Central memory CD8-positive, alpha-beta T cell (primary cell): Measurements from ENCODE around the gene CHD5.
"Not testable (repeated sequence)": the region's sequence is repeated elsewhere in the genome, so short reads cannot be mapped to it uniquely, and the experiment has no call there.

Experiments used
- ATAC-seq: fragments of 150-1000 bp; cut with Tn5 transposase; replicated peaks from 2 replicates; pipeline ENCODE4 v1.10.0; 2022; ENCODE audit warnings: mild to moderate bottlenecking, moderate FRiP score, moderate number of reproducible peaks; ENCODE audit not compliant: poor library complexity, severe bottlenecking; ENCODE audit errors: extremely low read depth
- DNase-seq, 2 donors: peaks; one replicate each; pipeline ENCODE4 v3.0.0; 2021; ENCODE audit warnings: low spot score in 2 of 2
- H3K27ac Mint-ChIP-seq: one replicate; pipeline ENCODE4 v1.8.0; 2022; ENCODE audit warnings: low read depth, mild to moderate bottlenecking, moderate library complexity, mixed read lengths
- H3K27me3 Mint-ChIP-seq: one replicate; pipeline ENCODE4 v1.8.0; 2022; ENCODE audit warnings: mixed read lengths
- H3K36me3 Mint-ChIP-seq: one replicate; pipeline ENCODE4 v1.8.0; 2022; ENCODE audit warnings: mild to moderate bottlenecking, moderate library complexity, mixed read lengths; ENCODE audit not compliant: insufficient read depth
- H3K4me1 Mint-ChIP-seq: one replicate; pipeline ENCODE4 v1.8.0; 2022; ENCODE audit warnings: mixed read lengths
- H3K4me3 Mint-ChIP-seq: one replicate; pipeline ENCODE4 v1.8.0; 2022; ENCODE audit warnings: mild to moderate bottlenecking, moderate library complexity, mixed read lengths
- H3K9me3 Mint-ChIP-seq: one replicate; pipeline ENCODE4 v1.8.0; 2022; ENCODE audit warnings: mixed read lengths

Gene CHD5

DNA sequence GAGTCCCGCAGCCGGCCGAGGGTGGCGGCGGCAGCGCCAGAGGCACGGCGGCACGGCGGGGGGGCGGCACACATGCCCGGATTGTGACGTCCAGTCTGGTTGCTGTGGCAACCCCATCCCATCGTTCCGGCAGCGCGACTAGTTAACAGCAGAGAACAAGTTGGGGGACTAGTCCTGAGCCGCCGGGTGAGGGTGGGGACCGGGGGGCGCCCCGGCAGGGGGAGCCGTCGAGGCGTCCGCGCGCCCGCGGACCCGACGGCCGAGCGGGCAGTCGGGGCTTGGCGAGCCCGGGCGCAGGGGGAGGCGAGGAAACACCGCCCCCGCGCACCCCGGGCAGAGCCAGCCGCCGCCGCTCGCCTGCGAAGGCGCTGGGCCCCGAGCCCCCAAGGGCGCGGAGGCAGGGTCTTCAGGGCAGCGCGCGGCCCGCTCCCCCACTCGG is at the start of gene CHD5:
Gene CHD5 (minus strand): TSS at position 54 of the 439 bp plus-strand sequence. CDS start 298 bp downstream, outside the sequence.
- peaks cover 21% of the 10 kb centered on the region for H3K4me1 Mint-ChIP-seq
- ATAC-seq (no peak), DNase-seq (no peak)
- peak within 1 kb of the TSS; percentile 68 for H3K4me3 Mint-ChIP-seq
- no peak within 1 kb of the TSS for H3K27ac Mint-ChIP-seq
- peaks cover 1% of the 10 kb centered on the region for H3K36me3 Mint-ChIP-seq
- H3K27me3 Mint-ChIP-seq: peaks cover 37% of the 10 kb centered on the region
- H3K9me3 Mint-ChIP-seq: no peaks in the 10 kb centered on the region

GRCh38 chr1:6225651-6226050 is 45.5 kb upstream of the CHD5 start:
- Mint-ChIP-seq H3K4me3 (no peak overlapping the region), H3K36me3 (peaks cover 48% of the 10 kb centered on the region), H3K27me3 (no peaks in the 10 kb centered on the region), H3K9me3 (no peaks in the 10 kb centered on the region), H3K27ac (no peak overlapping the region), H3K4me1 (no peaks in the 10 kb centered on the region)
- ATAC-seq (no peak), DNase-seq (no peak)

GRCh38 chr1:6224718-6225117 is 44.6 kb upstream of the CHD5 start:
- Mint-ChIP-seq H3K27ac (no peak overlapping the region), H3K36me3 (peaks cover 39% of the 10 kb centered on the region), H3K9me3 (no peaks in the 10 kb centered on the region), H3K4me3 (no peak overlapping the region), H3K27me3 (no peaks in the 10 kb centered on the region), H3K4me1 (no peaks in the 10 kb centered on the region)
- no peak for DNase-seq
- ATAC-seq: no peak

DNA sequence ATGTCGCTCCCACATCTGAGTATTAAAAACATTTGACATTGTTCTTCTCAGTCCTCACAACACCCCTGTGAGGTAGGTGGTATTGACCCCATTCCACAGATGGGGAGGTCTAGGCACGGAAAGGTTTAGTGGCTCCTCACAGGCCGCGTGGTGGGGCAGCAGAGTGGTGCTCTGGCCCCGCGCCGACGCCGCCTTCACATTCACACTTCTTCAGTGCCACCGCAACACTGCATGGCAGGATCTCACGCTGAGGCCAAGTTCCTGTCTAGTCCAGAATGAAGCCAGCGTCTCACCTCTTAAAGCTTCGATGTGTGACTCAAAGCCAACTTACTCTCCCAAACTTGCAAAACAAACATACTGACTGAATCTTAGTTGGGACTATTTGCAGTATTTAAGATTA is 43.5 kb upstream of the CHD5 start:
- no peak for ATAC-seq
- DNase-seq: no peak
- Mint-ChIP-seq H3K27ac (no peak overlapping the region), H3K9me3 (no peaks in the 10 kb centered on the region), H3K4me1 (no peaks in the 10 kb centered on the region), H3K36me3 (peaks cover 35% of the 10 kb centered on the region), H3K27me3 (no peaks in the 10 kb centered on the region), H3K4me3 (no peak overlapping the region)

DNA sequence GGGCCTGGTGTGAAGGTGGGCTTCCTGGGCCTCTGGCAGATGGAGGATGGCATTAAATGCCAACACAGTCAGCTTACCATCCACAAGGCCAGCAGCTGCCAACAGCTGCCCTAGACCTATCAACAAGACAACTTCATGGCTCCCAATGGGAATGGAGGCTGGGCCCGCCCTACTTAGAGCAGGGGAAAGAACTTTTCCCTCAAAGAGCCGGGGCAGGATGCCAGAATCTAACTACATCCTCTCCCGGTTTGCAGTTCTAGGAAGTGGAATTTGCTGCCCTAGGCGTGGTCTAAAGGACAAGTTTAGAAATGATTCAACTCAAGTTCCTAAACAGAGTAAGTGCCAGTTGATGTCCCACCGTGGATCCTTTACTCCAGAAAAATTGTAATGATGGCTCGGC is 42.5 kb upstream of the CHD5 start:
- DNase-seq: no peak
- Mint-ChIP-seq H3K36me3 (peaks cover 32% of the 10 kb centered on the region), H3K27me3 (peaks cover 4% of the 10 kb centered on the region), H3K9me3 (no peaks in the 10 kb centered on the region), H3K27ac (no peak overlapping the region), H3K4me3 (no peak overlapping the region), H3K4me1 (no peaks in the 10 kb centered on the region)
- no peak for ATAC-seq

DNA sequence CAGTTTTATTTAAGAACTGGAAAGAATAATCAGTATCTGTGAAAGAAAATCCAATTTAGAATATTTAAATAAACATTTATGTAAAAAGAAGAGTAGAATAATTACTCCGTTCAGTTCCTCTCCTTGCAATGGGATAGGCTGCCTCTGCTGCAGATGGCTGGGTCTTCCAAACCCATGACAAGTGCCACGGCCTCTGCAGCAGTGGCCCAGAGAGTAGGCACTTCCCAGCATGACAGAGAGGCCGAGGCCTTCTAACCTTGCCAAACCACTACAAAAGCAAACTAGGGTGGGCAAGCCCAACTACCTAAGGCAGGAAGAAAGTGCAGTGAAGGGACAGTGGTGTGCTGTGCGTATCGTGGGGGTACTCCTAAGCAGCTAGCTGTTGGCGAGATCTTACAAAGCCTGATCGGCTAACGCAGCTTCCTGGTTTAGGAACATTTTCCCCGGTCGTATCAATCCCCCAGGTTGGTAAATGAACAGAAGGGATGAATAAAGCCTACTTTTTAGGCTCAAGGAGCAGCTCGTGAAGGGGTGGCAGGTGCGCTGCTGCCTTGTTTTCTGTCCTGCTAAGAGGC is 41.2 kb upstream of the CHD5 start:
- ATAC-seq (no peak), DNase-seq (no peak)
- Mint-ChIP-seq H3K36me3 (peaks cover 24% of the 10 kb centered on the region), H3K4me1 (no peaks in the 10 kb centered on the region), H3K27ac (no peak overlapping the region), H3K27me3 (peaks cover 11% of the 10 kb centered on the region), H3K9me3 (no peaks in the 10 kb centered on the region), H3K4me3 (no peak overlapping the region)

DNA sequence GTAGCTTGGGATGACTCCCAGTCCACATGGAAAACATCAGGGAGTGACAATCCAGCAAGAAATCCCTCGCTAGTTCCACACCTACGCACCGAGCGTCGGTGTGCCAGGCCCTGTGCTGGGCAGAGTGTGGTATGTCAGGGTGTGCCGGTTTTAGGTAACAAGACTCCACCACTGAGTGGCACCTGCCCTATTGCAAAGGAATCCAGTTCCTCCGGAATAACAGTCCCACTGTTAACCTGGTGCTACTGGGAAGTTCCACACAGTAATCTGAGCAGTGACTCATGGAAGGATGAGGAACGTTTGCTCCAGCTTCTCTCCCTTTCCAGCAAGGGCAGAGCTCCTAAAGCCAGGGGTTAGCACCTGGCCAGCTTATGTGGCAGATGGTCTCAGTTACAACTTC is 40.1 kb upstream of the CHD5 start:
- ATAC-seq: no peak

DNA sequence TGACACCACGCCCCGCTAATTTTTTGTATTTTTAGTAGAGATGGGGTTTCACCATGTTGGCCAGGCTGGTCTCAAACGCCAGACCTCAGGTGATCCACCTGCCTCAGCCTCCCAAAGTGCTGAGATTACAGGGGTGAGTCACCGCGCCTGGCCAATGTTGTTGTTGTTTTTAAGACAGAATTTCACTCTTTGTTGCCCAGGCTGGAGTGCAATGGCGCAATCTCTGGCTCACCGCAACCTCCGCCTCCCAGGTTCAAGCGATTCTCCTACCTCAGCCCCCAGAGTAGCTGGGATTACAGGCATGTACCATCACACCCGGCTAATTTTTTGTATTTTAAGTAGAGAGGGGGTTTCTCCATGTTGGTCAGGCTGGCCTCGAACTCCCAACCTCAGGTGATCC is 39.5 kb upstream of the CHD5 start:
- not testable (repeated sequence) for H3K4me1 Mint-ChIP-seq, H3K4me3 Mint-ChIP-seq, ATAC-seq, H3K9me3 Mint-ChIP-seq, DNase-seq, H3K27ac Mint-ChIP-seq
- Mint-ChIP-seq H3K27me3 (peaks cover 11% of the 10 kb centered on the region), H3K36me3 (peaks cover 14% of the 10 kb centered on the region)

More for the DNA sequence above, 40.1 kb upstream of the CHD5 start:
- Mint-ChIP-seq H3K27ac (no peak overlapping the region), H3K27me3 (peaks cover 11% of the 10 kb centered on the region), H3K9me3 (no peaks in the 10 kb centered on the region), H3K4me3 (no peak overlapping the region), H3K36me3 (peaks cover 18% of the 10 kb centered on the region), H3K4me1 (no peaks in the 10 kb centered on the region)
- DNase-seq: no peak

- H3K9me3 Mint-ChIP-seq: no peaks in the 10 kb centered on the region
- H3K27me3 Mint-ChIP-seq: peaks cover 11% of the 10 kb centered on the region
- no peak for DNase-seq
- H3K4me3 Mint-ChIP-seq: no peak overlapping the region
- peaks cover 9% of the 10 kb centered on the region for H3K36me3 Mint-ChIP-seq
- no peak for ATAC-seq
- no peaks in the 10 kb centered on the region for H3K4me1 Mint-ChIP-seq
- H3K27ac Mint-ChIP-seq: no peak overlapping the region
Measured at GRCh38 chr1:6218375-6219164, 38.4 kb upstream of the CHD5 start.

DNA sequence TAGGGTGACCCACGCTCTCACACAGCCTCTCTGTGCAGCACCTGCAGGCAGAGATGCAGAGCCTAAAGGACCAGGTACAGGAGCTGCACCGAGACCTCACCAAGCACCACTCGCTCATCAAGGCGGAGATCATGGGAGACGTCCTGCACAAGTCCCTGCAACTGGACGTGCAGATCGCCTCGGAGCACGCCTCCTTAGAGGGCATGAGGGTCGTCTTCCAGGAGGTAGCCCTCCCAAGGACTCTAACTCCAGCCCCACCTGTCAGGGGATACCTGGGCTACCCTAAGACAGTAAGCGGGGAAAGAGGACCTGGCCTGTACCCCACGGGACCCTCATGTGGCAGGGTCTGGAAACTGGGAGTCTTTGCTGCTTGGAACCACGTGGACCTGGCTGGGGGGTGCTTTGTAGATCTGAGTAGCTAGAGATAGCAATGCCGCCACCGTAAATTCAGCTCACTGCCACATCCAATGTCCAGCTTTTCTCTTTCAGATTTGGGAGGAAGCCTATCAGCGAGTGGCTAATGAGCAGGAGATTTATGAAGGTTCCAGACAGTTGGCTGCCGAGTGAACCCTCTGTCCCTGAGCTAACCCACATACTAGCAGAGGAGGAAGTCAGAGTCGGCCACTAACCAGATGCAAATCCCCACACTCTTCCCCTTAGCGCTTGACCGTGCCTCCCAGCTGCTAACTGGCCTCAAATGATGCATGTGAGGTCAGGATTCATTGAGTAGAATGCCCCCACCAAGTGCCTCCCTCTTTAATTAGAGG is 32.3 kb upstream of the CHD5 start:
- peaks cover 14% of the 10 kb centered on the region for H3K27me3 Mint-ChIP-seq

GRCh38 chr1:6211731-6212130 is 31.6 kb upstream of the CHD5 start:
- Mint-ChIP-seq H3K4me1 (peaks cover 3% of the 10 kb centered on the region), H3K36me3 (no peaks in the 10 kb centered on the region), H3K27ac (no peak overlapping the region), H3K9me3 (no peaks in the 10 kb centered on the region), H3K4me3 (no peak overlapping the region), H3K27me3 (peaks cover 15% of the 10 kb centered on the region)
- DNase-seq (no peak), ATAC-seq (no peak)

More for the DNA sequence above, 32.3 kb upstream of the CHD5 start:
- Mint-ChIP-seq H3K4me1 (no peaks in the 10 kb centered on the region), H3K4me3 (no peak overlapping the region), H3K36me3 (no peaks in the 10 kb centered on the region), H3K27ac (no peak overlapping the region), H3K9me3 (no peaks in the 10 kb centered on the region)
- ATAC-seq: no peak
- DNase-seq: no peak

DNA sequence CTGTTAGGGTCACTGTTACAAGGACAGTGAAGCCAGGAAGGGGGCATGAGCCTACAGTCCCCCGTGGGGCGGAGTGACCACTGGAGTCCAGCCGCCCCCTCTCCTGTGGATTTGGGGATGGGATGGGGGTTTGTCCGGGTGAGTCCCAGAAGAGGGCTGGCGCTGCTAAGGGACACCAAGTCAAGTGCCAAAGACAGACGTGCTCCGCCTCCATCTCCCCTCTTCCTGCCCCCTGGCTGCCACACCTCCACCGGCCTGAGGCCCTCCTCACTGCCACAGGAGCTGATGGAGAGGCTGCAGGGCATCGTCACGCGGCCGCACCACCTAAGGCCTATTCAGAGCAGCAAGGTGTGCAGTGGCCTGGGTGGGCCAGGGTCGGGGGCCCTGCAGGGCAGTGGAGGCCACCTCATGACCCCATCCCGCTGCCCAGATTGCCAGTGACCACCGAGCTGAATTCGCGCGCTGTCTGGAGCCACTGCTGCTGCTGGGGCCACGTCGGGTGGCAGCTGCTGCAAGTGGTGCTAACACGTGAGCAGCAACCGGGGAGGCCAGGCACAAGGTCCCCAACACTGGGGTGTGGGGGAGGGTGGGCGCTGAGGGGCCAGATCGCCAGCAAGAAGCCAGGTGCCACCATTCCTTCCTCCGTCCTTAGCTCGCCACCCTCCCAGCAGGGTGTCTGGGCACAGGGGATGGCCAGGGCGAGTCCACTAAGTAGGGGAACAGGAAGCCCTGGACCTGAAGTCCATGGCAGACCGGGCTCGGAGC is 30.7 kb upstream of the CHD5 start:
- no peaks in the 10 kb centered on the region for H3K9me3 Mint-ChIP-seq
- H3K36me3 Mint-ChIP-seq: peaks cover 3% of the 10 kb centered on the region
- H3K4me1 Mint-ChIP-seq: peaks cover 5% of the 10 kb centered on the region
- H3K4me3 Mint-ChIP-seq: no peak overlapping the region
- no peak overlapping the region for H3K27ac Mint-ChIP-seq
- DNase-seq (no peak), ATAC-seq (no peak)
- H3K27me3 Mint-ChIP-seq: peaks cover 18% of the 10 kb centered on the region
